Breast epithelium (tissue), 3 donors: ENCODE results near the gene IFNLR1.

Experiments
- POLR2A ChIP-seq: fragments of 450-650 bp; IDR thresholded peaks from one replicate; pipeline ENCODE4 v1.6.1; 2016; ENCODE audit warnings: antibody characterized with exemption, mild to moderate bottlenecking, moderate library complexity
- POLR2AphosphoS5 ChIP-seq, 3 donors: sonication (generic); formaldehyde crosslinking; IDR thresholded peaks; one replicate each; pipeline ENCODE4 v1.6.1; 2017; ENCODE audit warnings: antibody characterized with exemption in 3 of 3
- TF ChIP-seq, protein P1 (sequence below), 3 donors: fragments of 450-650 bp; IDR thresholded peaks; one replicate each; pipeline ENCODE4 v1.5.1; 2016 to 2017; ENCODE audit warnings: antibody characterized with exemption in 3 of 3, mild to moderate bottlenecking in 3 of 3, moderate library complexity in 3 of 3

GRCh38 chr1:24173638-24174575 lies 13.2 kb downstream of the IFNLR1 start:
- TF ChIP-seq, protein P1, sequence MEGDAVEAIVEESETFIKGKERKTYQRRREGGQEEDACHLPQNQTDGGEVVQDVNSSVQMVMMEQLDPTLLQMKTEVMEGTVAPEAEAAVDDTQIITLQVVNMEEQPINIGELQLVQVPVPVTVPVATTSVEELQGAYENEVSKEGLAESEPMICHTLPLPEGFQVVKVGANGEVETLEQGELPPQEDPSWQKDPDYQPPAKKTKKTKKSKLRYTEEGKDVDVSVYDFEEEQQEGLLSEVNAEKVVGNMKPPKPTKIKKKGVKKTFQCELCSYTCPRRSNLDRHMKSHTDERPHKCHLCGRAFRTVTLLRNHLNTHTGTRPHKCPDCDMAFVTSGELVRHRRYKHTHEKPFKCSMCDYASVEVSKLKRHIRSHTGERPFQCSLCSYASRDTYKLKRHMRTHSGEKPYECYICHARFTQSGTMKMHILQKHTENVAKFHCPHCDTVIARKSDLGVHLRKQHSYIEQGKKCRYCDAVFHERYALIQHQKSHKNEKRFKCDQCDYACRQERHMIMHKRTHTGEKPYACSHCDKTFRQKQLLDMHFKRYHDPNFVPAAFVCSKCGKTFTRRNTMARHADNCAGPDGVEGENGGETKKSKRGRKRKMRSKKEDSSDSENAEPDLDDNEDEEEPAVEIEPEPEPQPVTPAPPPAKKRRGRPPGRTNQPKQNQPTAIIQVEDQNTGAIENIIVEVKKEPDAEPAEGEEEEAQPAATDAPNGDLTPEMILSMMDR (IDR thresholded peaks at IDR 0.05), result no peak
- TF ChIP-seq POLR2A (no peak), POLR2AphosphoS5 (IDR thresholded peaks at IDR 0.05) (no peak)
